A549 (cell line): ENCODE results near the gene ZNF286A. TPM values are rescaled to one million over a fixed set of nuclear protein-coding genes. Genes with fewer than 3 reads are reported as not detected.
"Not testable (repeated sequence)": the region's sequence is repeated elsewhere in the genome, so short reads cannot be mapped to it uniquely, and the experiment has no call there.

Source experiments
- ATAC-seq, 2 experiments: fragments of 200-7000 bp in 1 of 2; fragments of >200 bp in 1 of 2; cut with Nextera tagmentation in 1 of 2; cut with Tn5 transposase in 1 of 2; 3 replicates each; pipeline versions ENCODE4 v1.8.0 to v1.9.1; 2018 to 2020; ENCODE audit warnings: mild to moderate bottlenecking in 1 of 2, moderate library complexity in 1 of 2
- CTCF ChIA-PET: fragments of 300-600 bp; sonication (Branson Sonifier 250); formaldehyde crosslinking; extraction: SDS; loops from one replicate; lab custom pipeline; 2021; ENCODE audit warnings: antibody characterized with exemption, inconsistent platforms; lab: Yijun Ruan, JAX
- POLR2A ChIA-PET: fragments of 350-600 bp; formaldehyde crosslinking; extraction: SDS; loops from one replicate; lab custom pipeline; 2021; ENCODE audit warnings: antibody characterized with exemption, inconsistent platforms; lab: Yijun Ruan, JAX
- DNase-seq, 2 experiments: peaks; one replicate each; pipeline versions ENCODE4 v3.0.0 to v3.0.0-alpha.2; 2011 to 2016; ENCODE audit warnings: low read depth in 1 of 2, low spot score in 1 of 2
- FAIRE-seq: peaks from 2 replicates; lab custom pipeline; 2011; peaks lifted over from hg19 to GRCh38; lab: Jason Lieb, UNC
- H3K27ac ChIP-seq, 2 experiments: fragments of >200 bp; sonication (Bioruptor Twin); formaldehyde crosslinking; 3 replicates each; pipeline ENCODE4 v1.5.1; 2016 to 2017
- H3K4me1 ChIP-seq: fragments of >200 bp; sonication (Bioruptor Twin); formaldehyde crosslinking; 3 replicates; pipeline ENCODE4 v1.6.1; 2016
- H3K4me2 ChIP-seq: fragments of >200 bp; sonication (Bioruptor Twin); formaldehyde crosslinking; 3 replicates; pipeline ENCODE4 v1.6.1; 2016
- H3K4me3 ChIP-seq: fragments of >200 bp; sonication (Bioruptor Twin); formaldehyde crosslinking; 3 replicates; pipeline ENCODE4 v1.5.1; 2016
- H3K9me3 ChIP-seq: fragments of >200 bp; sonication (Bioruptor Twin); formaldehyde crosslinking; 3 replicates; pipeline ENCODE4 v1.6.1; 2016
- KDM1A ChIP-seq: fragments of 200-600 bp; sonication (generic); IDR thresholded peaks from 2 replicates; pipeline ENCODE4 v1.6.1; 2016; ENCODE audit warnings: low read depth, mild to moderate bottlenecking
- KDM5A ChIP-seq: fragments of 200-600 bp; sonication (generic); IDR thresholded peaks from 2 replicates; pipeline ENCODE4 v1.6.1; 2016; ENCODE audit warnings: antibody characterized with exemption, mild to moderate bottlenecking
- NPAS2 ChIP-seq: fragments of 250-450 bp; sonication (Bioruptor Pico); IDR thresholded peaks from 2 replicates; pipeline ENCODE4 v1.8.0; 2022; ENCODE audit warnings: mild to moderate bottlenecking, moderate library complexity, borderline replicate concordance
- SREBF2 ChIP-seq: fragments of 450-650 bp; IDR thresholded peaks from 2 replicates; pipeline ENCODE4 v1.6.1; 2014; ENCODE audit warnings: mild to moderate bottlenecking, moderate library complexity
- ZFP36 ChIP-seq: fragments of 450-650 bp; IDR thresholded peaks from 2 replicates; pipeline ENCODE4 v1.6.1; 2014; ENCODE audit warnings: borderline replicate concordance; ENCODE audit not compliant: partially characterized antibody
- ZNF302 ChIP-seq: fragments of 250-450 bp; sonication (Bioruptor Pico); IDR thresholded peaks from 2 replicates; pipeline ENCODE4 v1.9.0; 2021; ENCODE audit warnings: inconsistent platforms, mild to moderate bottlenecking, moderate library complexity
- WGBS: methylation state at CpG from one replicate; pipeline ENCODE4 v1.1.6; 2017; ENCODE audit errors: missing lambda C conversion rate; 5-methylcytosine and 5-hydroxymethylcytosine counted together
- polyA plus RNA-seq, 4 experiments: library from polyadenylated mRNA; depleted of rRNA in 3 of 4; stranded (reverse); fragments of >200 nt; fragmentation: RNase III in 1 of 4; extraction: RNeasy Plus Mini Kit Qiagen cat#74134 plus additional on column Dnase treatment in 1 of 4; gene quantifications; 2 replicates in 3 of 4; 3 replicates in 1 of 4; pipeline ENCODE4 v1.2.3, GENCODE V29; 2011 to 2017

The ZNF286A gene
- polyA plus RNA-seq, 2 of the 4 experiments (the other 2 are of a cell fraction) = 43.8 to 49.6 TPM

- H3K4me3 ChIP-seq, H3K4me2 ChIP-seq, H3K27ac ChIP-seq, DNase-seq, POLR2A ChIA-PET, CTCF ChIA-PET, H3K4me1 ChIP-seq, ATAC-seq: not testable (repeated sequence)
- peaks cover 72% of the 10 kb centered on the region for H3K9me3 ChIP-seq
- WGBS = 92% methylated on average over 3 of the region's 3 CpGs
- peak; percentile 90 for TF ChIP-seq ZFP36
- FAIRE-seq = peak; percentile 96
These were observed 9.3 kb downstream of the ZNF286A start for GRCh38 chr17:15708879-15709278.

GRCh38 chr17:15716601-15717563 is 17.3 kb downstream of the ZNF286A start:
- POLR2A ChIA-PET, H3K4me3 ChIP-seq: not testable (repeated sequence)
- TF ChIP-seq KDM1A = 0 out of 2 replicates have a peak, but pooled peaks have one; percentile 6

GRCh38 chr17:15730535-15730934 is 31.0 kb downstream of the ZNF286A start:
- FAIRE-seq, H3K4me3 ChIP-seq, H3K27ac ChIP-seq, DNase-seq, H3K4me1 ChIP-seq, CTCF ChIA-PET, H3K4me2 ChIP-seq, ATAC-seq, POLR2A ChIA-PET, H3K9me3 ChIP-seq: not testable (repeated sequence)
- WGBS = 71% methylated on average over 13 of the region's 14 CpGs

More at GRCh38 chr17:15716601-15717563, 17.3 kb downstream of the ZNF286A start:
- not testable (repeated sequence) for ATAC-seq, H3K4me1 ChIP-seq, H3K4me2 ChIP-seq, H3K27ac ChIP-seq
- DNase-seq = peak in 1 of 2 experiments; percentile 25
- CTCF ChIA-PET = interaction anchor here (0.7 kb wide), 1 partner anchor 721 kb away, joined by 3 read pairs; no protein-coding TSS in a partner anchor
- H3K9me3 ChIP-seq = peaks cover 58% of the 10 kb centered on the region
- WGBS = 88% methylated on average over 11 of the region's 11 CpGs
- FAIRE-seq = peak; percentile 97

- not testable (repeated sequence) for FAIRE-seq
These were observed 32.3 kb downstream of the ZNF286A start, which contains the start of gene TBC1D26 for GRCh38 chr17:15731900-15732299. TBC1D26 (plus strand) TSS chr17:15732283; CDS start chr17:15735349, 3,066 bp downstream.

GRCh38 chr17:15733174-15733789 is 33.7 kb downstream of the ZNF286A start:
- DNase-seq, FAIRE-seq, H3K4me1 ChIP-seq, POLR2A ChIA-PET, CTCF ChIA-PET, H3K4me3 ChIP-seq, H3K9me3 ChIP-seq, H3K4me2 ChIP-seq, ATAC-seq, H3K27ac ChIP-seq: not testable (repeated sequence)
- 64% methylated on average over 5 of the region's 10 CpGs for WGBS

More at GRCh38 chr17:15731900-15732299, 32.3 kb downstream of the ZNF286A start, which contains the start of gene TBC1D26:
- POLR2A ChIA-PET, ATAC-seq, H3K4me1 ChIP-seq, CTCF ChIA-PET, H3K9me3 ChIP-seq, H3K4me2 ChIP-seq, DNase-seq, H3K27ac ChIP-seq, H3K4me3 ChIP-seq: not testable (repeated sequence)
- WGBS = 62% methylated on average over 5 of the region's 10 CpGs

GRCh38 chr17:15736578-15736977 is 37.0 kb downstream of the ZNF286A start:
- H3K9me3 ChIP-seq, CTCF ChIA-PET, ATAC-seq, H3K4me3 ChIP-seq, H3K27ac ChIP-seq, DNase-seq, POLR2A ChIA-PET, H3K4me1 ChIP-seq, H3K4me2 ChIP-seq, FAIRE-seq: not testable (repeated sequence)
- 81% methylated on average over 5 of the region's 5 CpGs for WGBS

- Histone ChIP-seq H3K4me1 (no peaks in the 10 kb centered on the region), H3K27ac (no peak overlapping the region), H3K4me3 (no peak overlapping the region), H3K9me3 (no peaks in the 10 kb centered on the region), H3K4me2 (no peak overlapping the region)
- CTCF ChIA-PET = interaction anchor here (0.6 kb wide), 1 partner anchor 259 kb away, joined by 4 read pairs; no protein-coding TSS in a partner anchor
- POLR2A ChIA-PET = no interaction called here
- ATAC-seq = no peak
- TF ChIP-seq ZFP36 = no peak
- no peak for TF ChIP-seq SREBF2
- TF ChIP-seq ZNF302 = no peak
- TF ChIP-seq KDM5A = no peak
- no peak for TF ChIP-seq NPAS2
- 70% methylated on average over 10 of the region's 10 CpGs for WGBS
- FAIRE-seq = no peak
- no peak for DNase-seq
These were observed 38.5 kb downstream of the ZNF286A start for GRCh38 chr17:15738066-15738465.

GRCh38 chr17:15739259-15739658 is 39.7 kb downstream of the ZNF286A start:
- DNase-seq, H3K4me3 ChIP-seq, ATAC-seq, H3K4me2 ChIP-seq, POLR2A ChIA-PET, H3K9me3 ChIP-seq, H3K27ac ChIP-seq, H3K4me1 ChIP-seq, FAIRE-seq, CTCF ChIA-PET: not testable (repeated sequence)
- 68% methylated on average over 11 of the region's 11 CpGs for WGBS

- H3K4me3 ChIP-seq, H3K4me2 ChIP-seq, DNase-seq, H3K27ac ChIP-seq, POLR2A ChIA-PET, H3K9me3 ChIP-seq, CTCF ChIA-PET, H3K4me1 ChIP-seq: not testable (repeated sequence)
- ATAC-seq (peak in 1 of 2 experiments; percentile 57; a peak in 3 of 6 replicates), FAIRE-seq (peak; percentile 18)
- whole genome bisulfite sequencing = 35% methylated on average over 8 of the region's 8 CpGs
These were observed 40.5 kb downstream of the ZNF286A start for GRCh38 chr17:15740041-15740440.
